ENCODE results near the gene VPS33B. TPM values are rescaled to one million over a fixed set of nuclear protein-coding genes. Genes with fewer than 3 reads are reported as not detected.
A peak's percentile ranks its signal among the peaks of the same experiment; 100 is the strongest.

VPS33B gene
- total and polyA plus RNA-seq, 12 donors, result 3.7 to 10.4 (median 5.9) TPM

DNA sequence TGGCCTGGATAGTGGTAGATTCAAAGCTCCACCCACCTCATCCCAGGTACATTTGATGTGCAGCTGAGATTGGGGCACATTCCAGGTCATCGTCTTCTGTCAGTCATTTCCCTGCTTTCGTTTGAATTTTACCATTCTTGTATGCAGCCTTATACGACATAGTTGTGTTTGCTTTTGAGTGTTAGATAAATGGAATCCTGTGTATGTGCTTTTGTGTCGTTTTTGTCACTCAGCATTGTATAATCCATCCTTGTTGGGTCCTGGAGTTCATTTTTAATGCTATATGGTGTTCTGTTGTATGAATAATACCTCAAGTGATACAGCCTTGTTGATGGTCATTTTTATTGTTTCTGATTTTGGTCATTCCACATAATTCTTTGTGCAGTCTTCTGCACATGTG, 60.4 kb downstream of the VPS33B start:
- intact Hi-C loops (cut with DNase I), result loop anchor here in 2 of 10 donors (10.0 kb wide), 2 partner anchors 63 to 73 kb away; partner anchors contain the start of gene VPS33B (in 1 of the 2)
- peaks cover 0 to 72% (median 6%) of the 10 kb centered on the region in 9 donors for H3K36me3 ChIP-seq
- no peak overlapping the region for H3K27ac ChIP-seq
- H3K9me3 ChIP-seq, result no peaks in the 10 kb centered on the region
- DNase-seq (no peak), ATAC-seq (no peak)
- no peak for TF ChIP-seq CTCF (IDR thresholded peaks at IDR 0.05)
- peaks cover 0 to 38% (median 21%) of the 10 kb centered on the region in 9 donors for H3K4me1 ChIP-seq
- H3K27me3 ChIP-seq, result no peaks in the 10 kb centered on the region
- H3K4me3 ChIP-seq, result no peak overlapping the region
- 86 to 93% methylated on average over 4 of the region's 4 CpGs for WGBS, 2 donors

- no peak for TF ChIP-seq CTCF (IDR thresholded peaks at IDR 0.05)
- H3K4me3 ChIP-seq, result no peak overlapping the region
- DNase-seq (no peak), ATAC-seq (peak in 1 of 8 donors; percentile 2)
- intact Hi-C loops (cut with DNase I), result loop anchor here in 2 of 10 donors (10.0 kb wide), 2 partner anchors 64 to 74 kb away; partner anchors contain the start of gene VPS33B (in 1 of the 2)
- H3K27ac ChIP-seq, result peak overlapping the region in 6 of 10 donors; percentile 18 to 62 (median 44)
- no peaks in the 10 kb centered on the region for H3K27me3 ChIP-seq
- no peaks in the 10 kb centered on the region for H3K9me3 ChIP-seq
- H3K36me3 ChIP-seq, result peaks cover 0 to 56% (median 6%) of the 10 kb centered on the region in 9 donors
- peaks cover 0 to 52% (median 29%) of the 10 kb centered on the region in 9 donors for H3K4me1 ChIP-seq
- WGBS, 2 donors, result 73 to 74% methylated on average over 20 of the region's 20 CpGs
These were observed 61.9 kb downstream of the VPS33B start for GRCh38 chr15:90960298-90961091.

DNA sequence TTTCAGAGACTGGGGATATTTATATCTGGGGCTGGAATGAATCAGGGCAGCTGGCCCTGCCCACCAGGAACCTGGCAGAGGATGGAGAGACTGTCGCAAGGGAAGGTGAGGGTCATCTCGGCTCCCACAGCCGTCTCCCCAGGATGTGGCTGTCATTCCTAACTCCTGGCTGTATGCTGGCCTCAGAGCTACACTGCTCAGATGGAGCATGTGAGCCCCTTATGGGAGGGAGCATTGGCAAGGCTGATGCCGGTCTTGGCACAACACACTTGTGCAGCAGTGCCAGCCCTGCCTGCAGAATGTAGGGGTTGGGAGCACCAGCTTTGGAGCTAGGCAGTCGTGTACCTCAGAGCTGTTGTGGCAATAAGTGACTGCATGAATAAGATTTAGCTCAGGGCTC, 62.5 kb downstream of the VPS33B start:
- intact Hi-C loops (cut with DNase I), result loop anchor here (1.0 to 10.0 kb wide), 11 partner anchors 32 to 312 kb away; partner anchors contain the start of genes PRC1 (in 2 of the 10) and VPS33B (in 2 of the 10)
- Histone ChIP-seq H3K36me3 (peaks cover 0 to 50% (median 6%) of the 10 kb centered on the region in 9 donors), H3K9me3 (no peaks in the 10 kb centered on the region), H3K27ac (peak overlapping the region in 6 of 10 donors; percentile 13 to 67 (median 44)), H3K4me3 (no peak overlapping the region), H3K27me3 (no peaks in the 10 kb centered on the region), H3K4me1 (peaks cover 0 to 56% (median 32%) of the 10 kb centered on the region in 9 donors)
- peak; percentile 68 to 74 for DNase-seq
- ATAC-seq, result peak; percentile 49 to 87 (median 72)
- 41 to 54% methylated on average over 5 of the region's 5 CpGs for WGBS, 2 donors
- no peak for TF ChIP-seq CTCF (IDR thresholded peaks at IDR 0.05)

DNA sequence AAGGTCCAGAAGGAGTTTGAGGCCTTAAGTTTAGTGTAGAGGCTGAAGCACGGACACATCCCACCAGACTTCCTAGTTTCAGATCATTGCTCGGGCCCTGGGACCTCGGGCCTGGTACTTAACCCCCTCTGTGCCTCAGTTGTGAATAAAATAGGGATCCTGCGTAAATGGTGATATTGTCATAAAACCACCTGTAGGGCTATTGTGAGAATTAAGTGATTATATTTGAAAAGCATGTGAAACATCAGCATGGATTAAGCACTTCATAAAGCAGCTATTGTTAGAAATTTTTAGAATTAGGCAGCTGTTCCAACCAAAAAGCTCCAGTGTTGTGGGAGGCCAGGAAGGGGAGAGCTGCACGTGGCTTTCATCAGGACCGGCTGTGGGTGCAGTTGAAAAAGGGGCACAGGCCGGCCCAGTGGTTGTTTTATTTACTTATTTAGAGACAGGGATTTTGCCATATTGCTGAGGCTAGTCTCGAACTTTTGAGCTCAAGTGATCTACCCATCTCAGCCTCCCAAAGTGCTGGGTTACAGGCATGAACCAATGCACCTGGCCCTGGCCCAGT, 63.3 kb downstream of the VPS33B start:
- Histone ChIP-seq H3K36me3 (peaks cover 0 to 45% (median 6%) of the 10 kb centered on the region in 9 donors), H3K27me3 (no peaks in the 10 kb centered on the region), H3K4me3 (no peak overlapping the region), H3K27ac (peak overlapping the region in 5 of 10 donors; percentile 13 to 67 (median 41)), H3K4me1 (peaks cover 0 to 56% (median 32%) of the 10 kb centered on the region in 9 donors), H3K9me3 (no peaks in the 10 kb centered on the region)
- intact Hi-C loops (cut with DNase I), result loop anchor here (1.0 to 10.0 kb wide), 11 partner anchors 33 to 313 kb away; partner anchors contain the start of genes PRC1 (in 2 of the 10) and VPS33B (in 1 of the 10)
- no peak for TF ChIP-seq CTCF (IDR thresholded peaks at IDR 0.05)
- WGBS, 2 donors, result 76 to 78% methylated on average over 8 of the region's 8 CpGs
- no peak for DNase-seq
- ATAC-seq, result no peak
